DND-41 (cell line): ENCODE results near the gene MBD4.

Source experiments
- CTCF ChIP-seq: IDR thresholded peaks from 2 replicates; pipeline ENCODE4 v1.5.1; 2012; ENCODE audit warnings: borderline replicate concordance, low read length, moderate library complexity, mild to moderate bottlenecking; ENCODE audit not compliant: poor library complexity, severe bottlenecking; ENCODE audit errors: extremely low read depth
- EZH2 ChIP-seq: IDR thresholded peaks from 3 replicates; pipeline ENCODE4 v1.6.1; 2012; ENCODE audit warnings: borderline replicate concordance, low read depth, mild to moderate bottlenecking, moderate library complexity, low read length, inconsistent platforms; ENCODE audit not compliant: severe bottlenecking

GRCh38 chr3:129410971-129411370 is 28.8 kb downstream of the MBD4 start:
- TF ChIP-seq CTCF: no peak
- no peak for TF ChIP-seq EZH2
